Loucy (cell line): Measurements from ENCODE around the gene SOX3.

Experiments used
- EZH2phosphoT487 ChIP-seq: fragments of 200-600 bp; IDR thresholded peaks from 2 replicates; pipeline ENCODE4 v1.6.1; 2018; ENCODE audit warnings: antibody characterized with exemption, mild to moderate bottlenecking, moderate library complexity, borderline replicate concordance
- TF ChIP-seq, protein P1 (sequence below): fragments of 200-600 bp; sonication (generic); conservative IDR thresholded peaks from 2 replicates; pipeline ENCODE4 v1.5.1; 2014; ENCODE audit warnings: mild to moderate bottlenecking, antibody characterized with exemption, low read length

DNA sequence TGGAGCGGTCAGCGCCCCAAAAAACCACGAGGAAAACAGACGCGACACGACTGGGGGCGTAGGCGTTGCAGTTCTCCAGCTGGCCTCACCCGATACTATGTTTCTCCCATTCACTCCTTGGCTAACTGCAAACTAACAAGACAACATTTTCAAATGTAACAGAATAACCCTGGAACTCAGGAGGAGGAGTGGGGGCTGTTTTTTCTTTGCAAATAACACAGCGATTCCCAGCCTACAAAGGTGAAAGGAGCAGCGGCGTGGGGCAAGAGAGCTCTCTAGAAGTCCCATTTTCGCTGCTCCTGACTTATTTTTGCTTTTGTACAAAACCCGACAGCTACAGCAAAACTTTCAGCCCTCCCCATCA, 1.6 kb downstream of the SOX3 start:
- TF ChIP-seq, protein P1, sequence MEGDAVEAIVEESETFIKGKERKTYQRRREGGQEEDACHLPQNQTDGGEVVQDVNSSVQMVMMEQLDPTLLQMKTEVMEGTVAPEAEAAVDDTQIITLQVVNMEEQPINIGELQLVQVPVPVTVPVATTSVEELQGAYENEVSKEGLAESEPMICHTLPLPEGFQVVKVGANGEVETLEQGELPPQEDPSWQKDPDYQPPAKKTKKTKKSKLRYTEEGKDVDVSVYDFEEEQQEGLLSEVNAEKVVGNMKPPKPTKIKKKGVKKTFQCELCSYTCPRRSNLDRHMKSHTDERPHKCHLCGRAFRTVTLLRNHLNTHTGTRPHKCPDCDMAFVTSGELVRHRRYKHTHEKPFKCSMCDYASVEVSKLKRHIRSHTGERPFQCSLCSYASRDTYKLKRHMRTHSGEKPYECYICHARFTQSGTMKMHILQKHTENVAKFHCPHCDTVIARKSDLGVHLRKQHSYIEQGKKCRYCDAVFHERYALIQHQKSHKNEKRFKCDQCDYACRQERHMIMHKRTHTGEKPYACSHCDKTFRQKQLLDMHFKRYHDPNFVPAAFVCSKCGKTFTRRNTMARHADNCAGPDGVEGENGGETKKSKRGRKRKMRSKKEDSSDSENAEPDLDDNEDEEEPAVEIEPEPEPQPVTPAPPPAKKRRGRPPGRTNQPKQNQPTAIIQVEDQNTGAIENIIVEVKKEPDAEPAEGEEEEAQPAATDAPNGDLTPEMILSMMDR = no peak
- TF ChIP-seq EZH2phosphoT487 = no peak
